HCT116 (cell line): Measurements from ENCODE around the gene ARRDC4. TPM values are rescaled to one million over a fixed set of nuclear protein-coding genes. Genes with fewer than 3 reads are reported as not detected.
A peak's percentile ranks its signal among the peaks of the same experiment; 100 is the strongest.

Source experiments
- ATAC-seq: fragments of 200-7000 bp; cut with Tn5 transposase; 2 replicates; pipeline ENCODE4 v1.9.1; 2020; ENCODE audit warnings: mild to moderate bottlenecking, moderate library complexity
- Bru-seq: library from RNA; stranded (reverse); fragments of 400-500 nt; gene quantifications from one replicate; lab custom pipeline; 2021; lab: Mats Ljungman, UMichigan
- BruChase-seq, 2 experiments: library from RNA; stranded (reverse); fragments of 400-500 nt; gene quantifications; one replicate each; lab custom pipeline; 2021; lab: Mats Ljungman, UMichigan
- BruUV-seq: library from RNA; stranded (reverse); fragments of 400-500 nt; replicated peaks from 2 replicates; lab custom pipeline; 2021; lab: Mats Ljungman, UMichigan
- CTCF ChIA-PET: fragments of 300-600 bp; sonication (Branson Sonifier 250); formaldehyde crosslinking; loops from one replicate; lab custom pipeline; 2021; ENCODE audit warnings: antibody characterized with exemption; lab: Charles Lee
- POLR2A ChIA-PET: fragments of 300-600, 350-600 bp; sonication (Branson Sonifier 250); formaldehyde crosslinking; loops from one replicate; lab custom pipeline; 2021; ENCODE audit warnings: antibody characterized with exemption; lab: Charles Lee
- RAD21 ChIA-PET, 2 experiments: fragments of 300-600 bp; sonication (Branson Sonifier 250); formaldehyde crosslinking; loops; one replicate each; lab custom pipeline; 2023; ENCODE audit warnings: low total read pairs in 2 of 2; ENCODE audit not compliant: uncharacterized antibody in 2 of 2, unreplicated experiment in 2 of 2, low non-redundant PET in 1 of 2; lab: Charles Lee
- DNase-seq: peaks from one replicate; pipeline ENCODE4 v3.0.0-alpha.2; 2010; ENCODE audit warnings: low read depth, low spot score
- H2AFZ ChIP-seq: fragments of 200-600 bp; shearing (Covaris generic), sonication (generic); 2 replicates; pipeline ENCODE4 v1.6.1; 2017; ENCODE audit warnings: low read depth, mixed run types, mixed read lengths, antibody characterized with exemption, low read length; ENCODE audit not compliant: poor library complexity, severe bottlenecking
- H3K27ac ChIP-seq: 2 replicates; pipeline ENCODE4 v1.5.1; 2012; ENCODE audit warnings: low read depth, low read length
- H3K27me3 ChIP-seq: fragments of 200-600 bp; sonication (generic); 2 replicates; pipeline ENCODE4 v1.6.1; 2016; ENCODE audit warnings: mixed run types, low read length, mixed read lengths; ENCODE audit not compliant: insufficient read depth
- H3K36me3 ChIP-seq, 2 experiments: fragments of 200-500 bp in 1 of 2; fragments of 200-600 bp in 1 of 2; sonication (Bioruptor generic) in 1 of 2; sonication (generic) in 1 of 2; 2 replicates each; pipeline versions ENCODE4 v1.5.1 to v1.6.1; 2014 to 2016; ENCODE audit warnings: low read length in 2 of 2, inconsistent platforms in 1 of 2, mixed read lengths in 1 of 2, mixed run types in 1 of 2; ENCODE audit not compliant: insufficient read depth in 2 of 2, control insufficient read depth in 1 of 2
- H3K4me1 ChIP-seq, 2 experiments: fragments of 200-600 bp in 1 of 2; sonication (generic) in 1 of 2; 2 replicates each; pipeline versions ENCODE4 v1.5.1 to v1.6.1; 2012 to 2017; ENCODE audit warnings: low read length in 2 of 2, inconsistent platforms in 1 of 2, mild to moderate bottlenecking in 1 of 2, mixed read lengths in 1 of 2, mixed run types in 1 of 2, moderate library complexity in 1 of 2; ENCODE audit not compliant: insufficient read depth in 2 of 2, control insufficient read depth in 1 of 2
- H3K4me2 ChIP-seq: fragments of 200-600 bp; sonication (generic); 2 replicates; pipeline ENCODE4 v1.6.1; 2017; ENCODE audit warnings: mixed run types, low read length, mixed read lengths
- H3K4me3 ChIP-seq, 2 experiments: fragments of 200-600 bp in 1 of 2; sonication (generic) in 1 of 2; replicated peaks in 1 of 2; 2 replicates each; pipeline ENCODE4 v1.5.1; 2011 to 2016; ENCODE audit warnings: low read length in 2 of 2, control low read depth in 1 of 2, low read depth in 1 of 2, mild to moderate bottlenecking in 1 of 2, mixed read lengths in 1 of 2, mixed run types in 1 of 2
- H3K79me2 ChIP-seq: fragments of 200-600 bp; sonication (generic); 2 replicates; pipeline ENCODE4 v1.6.1; 2017; ENCODE audit warnings: mild to moderate bottlenecking, mixed run types, low read length, moderate library complexity, mixed read lengths; ENCODE audit not compliant: insufficient read depth
- H3K9ac ChIP-seq: fragments of 200-600 bp; sonication (generic); 2 replicates; pipeline ENCODE4 v1.6.1; 2016; ENCODE audit warnings: low read length, mixed read lengths
- H3K9me2 ChIP-seq: fragments of 200-600 bp; sonication (generic), shearing (Covaris generic); 2 replicates; pipeline ENCODE4 v1.6.1; 2017; ENCODE audit warnings: mixed run types, mild to moderate bottlenecking, moderate library complexity; ENCODE audit not compliant: insufficient read depth
- H3K9me3 ChIP-seq, 2 experiments: fragments of 200-500 bp in 1 of 2; fragments of 200-600 bp in 1 of 2; sonication (Bioruptor generic) in 1 of 2; sonication (generic) in 1 of 2; 2 replicates each; pipeline ENCODE4 v1.6.1; 2014 to 2017; ENCODE audit warnings: low read length in 2 of 2, mixed read lengths in 2 of 2, inconsistent platforms in 1 of 2, low read depth in 1 of 2, mild to moderate bottlenecking in 1 of 2, mixed run types in 1 of 2, moderate library complexity in 1 of 2; ENCODE audit not compliant: control insufficient read depth in 1 of 2, insufficient read depth in 1 of 2
- H4K20me1 ChIP-seq: fragments of 200-600 bp; sonication (generic), shearing (Covaris generic); 2 replicates; pipeline ENCODE4 v1.6.1; 2017; ENCODE audit warnings: mixed run types, mild to moderate bottlenecking, moderate library complexity; ENCODE audit not compliant: insufficient read depth
- CEBPB ChIP-seq: IDR thresholded peaks from 2 replicates; pipeline ENCODE4 v1.6.1; 2012; ENCODE audit warnings: low read depth
- EGR1 ChIP-seq: IDR thresholded peaks from 2 replicates; pipeline ENCODE4 v1.6.1; 2012; ENCODE audit warnings: low read depth
- EZH2phosphoT487 ChIP-seq: fragments of 200-600 bp; IDR thresholded peaks from 2 replicates; pipeline ENCODE4 v1.6.1; 2018; ENCODE audit warnings: antibody characterized with exemption, borderline replicate concordance
- JUND ChIP-seq: IDR thresholded peaks from 2 replicates; pipeline ENCODE4 v1.6.1; 2012
- MAX ChIP-seq: IDR thresholded peaks from 2 replicates; pipeline ENCODE4 v1.6.1; 2012
- POLR2AphosphoS5 ChIP-seq: IDR thresholded peaks from 2 replicates; pipeline ENCODE4 v1.6.1; 2011; ENCODE audit warnings: mild to moderate bottlenecking, low read depth, low read length, moderate library complexity
- SIN3A ChIP-seq: IDR thresholded peaks from 2 replicates; pipeline ENCODE4 v1.6.1; 2012; ENCODE audit warnings: low read depth
- SP1 ChIP-seq: IDR thresholded peaks from 2 replicates; pipeline ENCODE4 v1.6.1; 2012; ENCODE audit warnings: low read depth
- ZFX ChIP-seq: fragments of 450-650 bp; IDR thresholded peaks from 2 replicates; pipeline ENCODE4 v1.6.1; 2017
- intact Hi-C: fragments of 100-400 bp; cut with micrococcal nuclease; formaldehyde crosslinking; loops from 2 replicates; pipeline ENCODE4 v1.10.0; 2022
- long read RNA-seq: library from polyadenylated mRNA; unstranded; transcript quantifications from one replicate; pipeline ENCODE4 v2.0.0, GENCODE V29; 2021; ENCODE audit not compliant: unreplicated experiment
- polyA plus RNA-seq: library from polyadenylated mRNA; unstranded; fragments of >200 nt; gene quantifications from 2 replicates; pipeline ENCODE4 v1.2.1, GENCODE V29; 2012; ENCODE audit warnings: missing spikeins
- total RNA-seq: library from RNA; stranded (reverse); gene quantifications from one replicate; pipeline ENCODE4 v1.2.1, GENCODE V29; 2021; ENCODE audit not compliant: unreplicated experiment

Gene ARRDC4
- 19.6 TPM for total RNA-seq
- polyA plus RNA-seq, result 22.3 and 41.1 TPM in 2 replicates
- percentile 96 among the genes with signal in this experiment for Bru-seq, nascent RNA
- BruChase-seq, experiment 1, labeled RNA remaining after a 6-hour chase, result percentile 82 among the genes with signal in this experiment
- BruChase-seq, experiment 2, labeled RNA remaining after a 2-hour chase, result percentile 98 among the genes with signal in this experiment
- long read RNA-seq, full-length matches to known transcripts, result 37 of 47 reads
- long read RNA-seq, partial matches to known transcripts, result 7 of 47 reads
- long read RNA-seq, other reads (novel, unspliced or antisense), result 3 of 47 reads

GRCh38 chr15:97960364-97961066, at the start of gene ARRDC4:
TSS of gene ARRDC4 (plus strand) at chr15:97960703. CDS start at chr15:97960862, 159 bp downstream.
- H4K20me1 ChIP-seq, result no peaks in the 10 kb centered on the region
- peak within 1 kb of the TSS; percentile 86 for H3K4me2 ChIP-seq
- TF ChIP-seq SP1 (peak; percentile 100), JUND (no peak), SIN3A (peak; percentile 62; the same call in 1 of the 2 replicates), POLR2AphosphoS5 (peak; percentile 91), EGR1 (peak; percentile 100), MAX (peak; percentile 71), CEBPB (no peak), EZH2phosphoT487 (no peak), ZFX (peak; percentile 79)
- DNase-seq (peak; percentile 99), ATAC-seq (peak; percentile 95)
- no peaks in the 10 kb centered on the region for H3K9me3 ChIP-seq
- H3K4me1 ChIP-seq, result peaks cover 5 to 17% of the 10 kb centered on the region in 2 experiments
- RAD21 ChIA-PET, result no interaction called here
- peak within 1 kb of the TSS; percentile 64; the same call in 1 of the 2 replicates for H3K27ac ChIP-seq
- no peaks in the 10 kb centered on the region for H3K9me2 ChIP-seq
- POLR2A ChIA-PET, result no interaction called here
- H3K36me3 ChIP-seq, result no peaks in the 10 kb centered on the region
- peak within 1 kb of the TSS; percentile 64 for H3K9ac ChIP-seq
- H3K79me2 ChIP-seq, result peaks cover 9% of the 10 kb centered on the region; the same call in 1 of the 2 replicates
- no TSS peak for BruUV-seq
- no peaks in the 10 kb centered on the region for H3K27me3 ChIP-seq
- CTCF ChIA-PET, result no interaction called here
- peak within 1 kb of the TSS; percentile 67 to 71 for H3K4me3 ChIP-seq
- H2AFZ ChIP-seq, result peak within 1 kb of the TSS; percentile 67
- intact Hi-C loops, result loop anchor here (5.0 kb wide), 1 partner anchor 687 kb away; the partner anchor contains the start of gene IGF1R
